ENCODE data around the gene FAM89B. TPM values are rescaled to one million over a fixed set of nuclear protein-coding genes. Genes with fewer than 3 reads are reported as not detected.

Gene FAM89B
- total and polyA plus RNA-seq, 2 donors (not counting 1 experiment from before 2014, with no cell fraction given) = 30.4 to 50.2 TPM

GRCh38 chr11:65524014-65524740, 48.2 kb upstream of the FAM89B start:
- WGBS (ENCODE audit: insufficient coverage) = 66% methylated on average over 6 of the region's 12 CpGs
- POLR2A ChIA-PET = interaction anchor here (0.6 to 2.2 kb wide), 10 partner anchors 12 to 190 kb away, joined by 3 to 16 read pairs (median 5); partner anchors contain the start of genes DPF2 and ZNRD2
- intact Hi-C loops (cut with micrococcal nuclease) = loop anchor here (2.0 to 10.0 kb wide), 2 partner anchors 17 to 479 kb away; partner anchors contain the start of gene SAC3D1
- H3K4me3 Mint-ChIP-seq = peak overlapping the region; percentile 80
- Histone ChIP-seq H3K4me2 (replicated peaks; ENCODE audit: low read depth, low read length, poor library complexity, severe bottlenecking) (peak overlapping the region; percentile 69), H4K20me1 (ENCODE audit: control insufficient read depth, insufficient read depth, low read length, poor library complexity, severe bottlenecking) (peaks cover 20% of the 10 kb centered on the region), H3K27ac (ENCODE audit: low read length in 2 of 2) (peak overlapping the region; percentile 53 to 63), H3K79me2 (ENCODE audit: control insufficient read depth, insufficient read depth, low read length) (peaks cover 37% of the 10 kb centered on the region), H3K4me1 (ENCODE audit: control insufficient read depth in 2 of 2, insufficient read depth in 2 of 2, low read length in 2 of 2) (peaks cover 39 to 41% of the 10 kb centered on the region in 2 donors), H3K4me3 (ENCODE audit: control extremely low read depth in 1 of 5, extremely low read depth in 1 of 5, insufficient read depth in 1 of 5, low read depth in 2 of 5, low read length in 4 of 5) (peak overlapping the region in 3 of 5 experiments; percentile 6 to 33 (median 25)), H2AFZ (ENCODE audit: insufficient read depth, low read depth, low read length, poor library complexity, severe bottlenecking) (peak overlapping the region; percentile 17), H3K36me3 (replicated peaks in 1 of 2; ENCODE audit: control extremely low read depth in 1 of 2, control insufficient read depth in 1 of 2, extremely low read depth in 1 of 2, insufficient read depth in 2 of 2, low read length in 1 of 2) (peaks cover 0 to 11% of the 10 kb centered on the region in 2 experiments), H3K27me3 (replicated peaks in 1 of 4; ENCODE audit: control extremely low read depth in 1 of 4, control insufficient read depth in 3 of 4, insufficient read depth in 4 of 4, low read length in 3 of 4) (no peaks in the 10 kb centered on the region), H3K9ac (ENCODE audit: low read length) (peak overlapping the region; percentile 47), H3K9me3 (ENCODE audit: control extremely low read depth in 1 of 3, control insufficient read depth in 2 of 3, insufficient read depth in 1 of 3, low read length in 2 of 3) (no peaks in the 10 kb centered on the region)
- H3K9me3 Mint-ChIP-seq (ENCODE audit: insufficient read depth) = no peaks in the 10 kb centered on the region
- CTCF ChIA-PET = interaction anchor here (0.5 to 2.1 kb wide), 7 partner anchors 8 to 161 kb away, joined by 3 to 14 read pairs (median 4); partner anchors contain the start of gene FAM89B
- ATAC-seq (ENCODE audit: low read depth) (peak; percentile 6), DNase-seq (no peak)
- H3K27me3 Mint-ChIP-seq = no peaks in the 10 kb centered on the region
- TF ChIP-seq CTCF (IDR thresholded peaks at IDR 0.05) (no peak), EZH2 (IDR thresholded peaks at IDR 0.05; ENCODE audit: borderline replicate concordance, insufficient read depth, low read depth, low read length, poor library complexity, severe bottlenecking) (no peak)
- peaks cover 39% of the 10 kb centered on the region for H3K4me1 Mint-ChIP-seq
- H3K27ac Mint-ChIP-seq = peak overlapping the region; percentile 88
